ENCODE measurements around the gene DDR2.

DDR2 gene

DNA sequence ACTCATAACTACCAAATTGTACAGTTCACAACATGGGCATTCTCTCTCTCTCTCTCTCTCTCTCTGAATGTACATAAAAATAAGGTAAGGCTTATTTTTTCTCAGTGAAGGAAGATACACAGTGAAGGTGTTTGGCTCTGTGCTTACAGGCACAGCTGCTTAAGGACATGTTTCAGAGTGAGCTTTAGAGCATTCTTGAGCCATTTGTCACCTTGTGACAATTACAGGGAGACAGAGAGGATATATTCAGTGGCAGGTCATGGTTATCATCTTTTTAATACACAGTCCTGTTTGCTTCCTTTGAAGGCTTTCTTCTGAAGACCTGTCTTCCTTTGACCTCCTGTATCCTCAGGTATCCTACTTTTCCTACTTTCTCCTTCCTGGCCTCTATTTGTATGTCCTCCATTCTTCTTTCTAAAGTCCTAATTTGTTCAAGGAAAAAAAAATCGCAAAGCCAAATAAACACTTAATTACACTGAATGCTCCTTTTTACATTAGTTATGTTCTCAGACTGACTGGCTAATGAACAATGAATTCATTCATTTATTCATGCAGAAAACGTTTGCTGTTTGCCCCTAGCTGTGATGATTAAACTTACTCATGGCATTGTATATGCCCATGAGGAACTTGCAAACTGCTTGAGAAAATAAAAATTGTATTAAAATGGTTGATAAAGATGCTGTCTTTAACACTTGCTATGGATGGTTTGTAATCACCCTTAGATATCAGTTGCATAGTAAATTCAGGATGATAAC, 191.7 kb downstream of the DDR2 start:
- Histone ChIP-seq H3K27me3 (no peaks in the 10 kb centered on the region), H3K9me3 (no peaks in the 10 kb centered on the region; the same call in 1 of the 2 replicates), H3K4me1 (peaks cover 12% of the 10 kb centered on the region), H3K36me3 (no peaks in the 10 kb centered on the region), H3K4me3 (ENCODE audit: low read depth, low read length) (no peak overlapping the region)
- no peak for DNase-seq
- TF ChIP-seq, protein P1, sequence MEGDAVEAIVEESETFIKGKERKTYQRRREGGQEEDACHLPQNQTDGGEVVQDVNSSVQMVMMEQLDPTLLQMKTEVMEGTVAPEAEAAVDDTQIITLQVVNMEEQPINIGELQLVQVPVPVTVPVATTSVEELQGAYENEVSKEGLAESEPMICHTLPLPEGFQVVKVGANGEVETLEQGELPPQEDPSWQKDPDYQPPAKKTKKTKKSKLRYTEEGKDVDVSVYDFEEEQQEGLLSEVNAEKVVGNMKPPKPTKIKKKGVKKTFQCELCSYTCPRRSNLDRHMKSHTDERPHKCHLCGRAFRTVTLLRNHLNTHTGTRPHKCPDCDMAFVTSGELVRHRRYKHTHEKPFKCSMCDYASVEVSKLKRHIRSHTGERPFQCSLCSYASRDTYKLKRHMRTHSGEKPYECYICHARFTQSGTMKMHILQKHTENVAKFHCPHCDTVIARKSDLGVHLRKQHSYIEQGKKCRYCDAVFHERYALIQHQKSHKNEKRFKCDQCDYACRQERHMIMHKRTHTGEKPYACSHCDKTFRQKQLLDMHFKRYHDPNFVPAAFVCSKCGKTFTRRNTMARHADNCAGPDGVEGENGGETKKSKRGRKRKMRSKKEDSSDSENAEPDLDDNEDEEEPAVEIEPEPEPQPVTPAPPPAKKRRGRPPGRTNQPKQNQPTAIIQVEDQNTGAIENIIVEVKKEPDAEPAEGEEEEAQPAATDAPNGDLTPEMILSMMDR (IDR thresholded peaks at IDR 0.05; ENCODE audit: low read depth, low read length), result no peak

DNA sequence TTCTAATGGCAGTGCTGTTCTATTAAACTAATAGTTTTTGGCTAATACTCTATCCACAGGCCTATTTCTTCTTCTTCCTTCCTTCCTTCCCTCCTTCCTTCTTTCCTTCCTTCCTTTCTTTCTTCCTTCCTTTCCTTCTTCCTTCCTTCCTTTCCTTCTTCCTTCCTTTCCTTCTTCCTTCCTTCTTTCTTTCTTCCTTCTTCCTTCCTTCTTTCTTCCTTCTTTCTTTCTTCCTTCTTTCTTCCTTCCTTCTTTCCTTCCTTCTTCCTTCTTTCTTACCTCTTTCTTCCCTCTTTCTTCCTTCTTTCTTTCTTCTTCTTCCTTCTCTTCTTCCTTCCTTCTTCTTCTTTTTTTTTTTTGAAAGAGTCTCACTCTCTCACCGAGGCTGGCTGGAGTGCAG, 197.0 kb downstream of the DDR2 start:
- TF ChIP-seq, protein P1 (IDR thresholded peaks at IDR 0.05; ENCODE audit: low read depth, low read length), result no peak
- Histone ChIP-seq H3K4me1 (no peaks in the 10 kb centered on the region), H3K27me3 (no peaks in the 10 kb centered on the region), H3K4me3 (ENCODE audit: low read depth, low read length) (no peak overlapping the region), H3K36me3 (no peaks in the 10 kb centered on the region), H3K9me3 (no peaks in the 10 kb centered on the region; the same call in 1 of the 2 replicates)
- DNase-seq, result no peak

DNA sequence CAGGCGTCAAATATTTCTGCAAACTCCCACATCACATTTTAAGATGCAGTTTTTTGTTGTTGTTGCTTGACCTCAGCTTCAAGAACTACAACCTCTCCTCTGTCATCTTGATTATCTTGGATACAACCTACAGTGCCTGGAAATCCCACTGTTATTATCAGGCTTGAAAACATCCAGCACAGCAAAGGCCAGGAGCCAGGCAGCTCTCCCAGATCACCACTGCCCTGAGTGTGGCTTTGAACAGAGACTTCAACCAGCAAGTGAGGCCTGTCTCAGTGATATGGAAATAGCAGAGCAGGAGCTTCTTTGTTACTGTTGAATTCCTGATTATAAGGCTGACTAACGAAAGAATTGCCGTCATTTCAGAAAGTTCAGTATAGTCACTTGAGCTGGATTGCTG, 200.2 kb downstream of the DDR2 start:
- Histone ChIP-seq H3K9me3 (no peaks in the 10 kb centered on the region; the same call in 1 of the 2 replicates), H3K4me1 (no peaks in the 10 kb centered on the region), H3K36me3 (no peaks in the 10 kb centered on the region), H3K27me3 (no peaks in the 10 kb centered on the region), H3K4me3 (ENCODE audit: low read depth, low read length) (no peak overlapping the region)
- no peak for DNase-seq
- TF ChIP-seq, protein P1 (IDR thresholded peaks at IDR 0.05; ENCODE audit: low read depth, low read length), result no peak

DNA sequence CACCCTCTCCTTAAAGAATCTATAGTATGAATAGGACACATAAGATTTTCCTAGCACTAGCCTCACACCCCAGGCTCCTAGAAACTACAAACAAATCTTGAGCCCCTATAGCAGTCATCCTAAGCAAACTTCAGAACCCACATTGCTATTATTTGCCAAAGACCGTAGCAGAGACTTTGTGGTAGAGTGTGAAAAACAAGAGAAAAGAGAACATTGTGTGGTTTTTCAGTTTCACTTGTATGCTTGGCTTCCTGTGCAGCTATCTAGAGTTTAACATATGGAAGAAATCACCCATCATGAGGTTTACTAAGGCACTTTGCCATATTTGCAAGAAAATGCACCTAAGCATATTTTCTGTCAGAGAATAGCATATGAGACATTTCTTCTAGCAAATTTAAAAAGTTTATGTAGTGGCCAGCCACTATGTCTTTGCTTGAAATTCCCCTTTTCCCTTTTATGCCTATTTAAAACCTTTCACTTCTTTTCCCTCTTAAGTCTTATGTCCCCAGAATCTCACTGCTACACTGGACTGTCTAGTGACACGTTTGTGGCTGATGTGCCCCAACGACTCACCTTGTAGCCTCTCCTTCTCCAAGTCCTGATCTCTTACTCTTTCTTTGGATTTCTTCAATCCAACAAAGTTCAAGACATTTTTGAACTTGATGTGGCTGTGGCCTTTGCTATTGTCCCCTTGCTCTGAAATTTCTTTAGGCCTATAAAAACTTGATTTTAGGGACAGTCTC, 203.1 kb downstream of the DDR2 start:
- no peaks in the 10 kb centered on the region for H3K27me3 ChIP-seq
- H3K4me1 ChIP-seq, result no peaks in the 10 kb centered on the region
- peaks cover 2% of the 10 kb centered on the region; the same call in 1 of the 2 replicates for H3K9me3 ChIP-seq
- H3K4me3 ChIP-seq (ENCODE audit: low read depth, low read length), result no peak overlapping the region
- TF ChIP-seq, protein P1 (IDR thresholded peaks at IDR 0.05; ENCODE audit: low read depth, low read length), result no peak
- DNase-seq, result no peak
- H3K36me3 ChIP-seq, result no peaks in the 10 kb centered on the region

Data from BE2C (cell line).